Naive thymus-derived CD4-positive, alpha-beta T cell (primary cell): ENCODE measurements around the gene CYBB. TPM values are rescaled to one million over a fixed set of nuclear protein-coding genes. Genes with fewer than 3 reads are reported as not detected.

Source experiments
- ATAC-seq: fragments of 150-1000 bp; cut with Tn5 transposase; 2 replicates; pipeline ENCODE4 v1.10.0; 2021; ENCODE audit warnings: mild to moderate bottlenecking, moderate library complexity
- CTCF ChIA-PET: fragments of 350-600 bp; sonication (Branson Sonifier 250); formaldehyde crosslinking; loops from one replicate; lab custom pipeline; 2021; ENCODE audit warnings: antibody characterized with exemption; lab: Charles Lee
- POLR2A ChIA-PET: fragments of 350-600 bp; sonication (Branson Sonifier 250); formaldehyde crosslinking; loops from one replicate; lab custom pipeline; 2021; ENCODE audit warnings: antibody characterized with exemption, inconsistent platforms; lab: Charles Lee
- DNase-seq, 9 donors: peaks; one replicate each; pipeline versions ENCODE4 v3.0.0 to v3.0.0-alpha.2; 2020 to 2022; ENCODE audit warnings: mixed read lengths in 1 of 9
- H3K27ac ChIP-seq: one replicate; pipeline ENCODE4 v1.7.0; 2013; ENCODE audit warnings: mild to moderate bottlenecking, low read depth, low read length, moderate library complexity
- H3K27me3 ChIP-seq, 2 donors: one replicate each; pipeline ENCODE4 v1.7.0; 2013; ENCODE audit warnings: low read length in 2 of 2, mild to moderate bottlenecking in 2 of 2, moderate library complexity in 2 of 2; ENCODE audit not compliant: control insufficient read depth in 2 of 2, insufficient read depth in 2 of 2
- H3K36me3 ChIP-seq, 3 experiments: 1 replicate in 2 of 3; 2 replicates in 1 of 3; pipeline ENCODE4 v1.7.0; 2013; ENCODE audit warnings: low read length in 3 of 3, mild to moderate bottlenecking in 3 of 3, moderate library complexity in 1 of 3; ENCODE audit not compliant: insufficient read depth in 3 of 3, control insufficient read depth in 2 of 3
- H3K4me1 ChIP-seq, 2 donors: one replicate each; pipeline ENCODE4 v1.7.0; 2013; ENCODE audit warnings: low read length in 2 of 2, mild to moderate bottlenecking in 2 of 2, moderate library complexity in 1 of 2; ENCODE audit not compliant: control insufficient read depth in 2 of 2, insufficient read depth in 2 of 2
- H3K4me3 ChIP-seq: 2 replicates; pipeline ENCODE4 v1.7.0; 2013; ENCODE audit warnings: mild to moderate bottlenecking, low read length
- H3K9me3 ChIP-seq, 3 experiments: 1 replicate in 2 of 3; 2 replicates in 1 of 3; pipeline ENCODE4 v1.7.0; 2013; ENCODE audit warnings: low read length in 3 of 3; ENCODE audit not compliant: control insufficient read depth in 2 of 3
- H3K27ac Mint-ChIP-seq, 9 donors: one replicate each; pipeline ENCODE4 v1.8.0; 2020 to 2022; ENCODE audit warnings: mixed read lengths in 9 of 9, mild to moderate bottlenecking in 8 of 9, moderate library complexity in 5 of 9, inconsistent platforms in 2 of 9
- H3K27me3 Mint-ChIP-seq, 5 donors: one replicate each; pipeline ENCODE4 v1.8.0; 2021 to 2022; ENCODE audit warnings: mixed read lengths in 5 of 5, mild to moderate bottlenecking in 1 of 5
- H3K36me3 Mint-ChIP-seq, 5 donors: one replicate each; pipeline ENCODE4 v1.8.0; 2020 to 2022; ENCODE audit warnings: mixed read lengths in 5 of 5, mild to moderate bottlenecking in 3 of 5, inconsistent platforms in 1 of 5
- H3K4me1 Mint-ChIP-seq, 7 donors: one replicate each; pipeline ENCODE4 v1.8.0; 2020 to 2022; ENCODE audit warnings: mixed read lengths in 7 of 7, mild to moderate bottlenecking in 3 of 7, inconsistent platforms in 1 of 7
- H3K4me3 Mint-ChIP-seq, 10 donors: one replicate each; pipeline ENCODE4 v1.8.0; 2020 to 2022; ENCODE audit warnings: mild to moderate bottlenecking in 10 of 10, mixed read lengths in 10 of 10, moderate library complexity in 6 of 10, inconsistent platforms in 2 of 10
- H3K9me3 Mint-ChIP-seq, 11 donors: one replicate each; pipeline ENCODE4 v1.8.0; 2020 to 2022; ENCODE audit warnings: mixed read lengths in 11 of 11, mild to moderate bottlenecking in 4 of 11, inconsistent platforms in 1 of 11, moderate library complexity in 1 of 11
- intact Hi-C, 2 donors: fragments of 100-400 bp; cut with micrococcal nuclease; formaldehyde crosslinking; loops; one replicate each; pipeline ENCODE4 v1.15.1; 2023
- polyA plus RNA-seq, 2 donors: library from polyadenylated mRNA; unstranded; fragments of 300-500 nt; fragmentation: Illumina TruSeq; gene quantifications; one replicate each; pipeline ENCODE4 v1.2.3, GENCODE V29; 2021
- total RNA-seq, 6 experiments: library from RNA in 5 of 6; stranded (reverse) in 5 of 6; gene quantifications; 1 replicate in 5 of 6; 2 replicates in 1 of 6; pipeline ENCODE4 v1.2.3 and lab custom pipeline; 2021 to 2026

CYBB gene
- total RNA-seq (100 to 1,000 TPM in 1 of 5 experiments, 10 to 100 TPM in 1, 1 to 10 TPM in 2, not detected in 1; 7.8 to 223 (median 15.7) TPM), polyA plus RNA-seq (under 1 TPM; 0.33 to 0.38 TPM), total RNA-seq (lab: John Stamatoyannopoulos, UW) (not detected)

DNA sequence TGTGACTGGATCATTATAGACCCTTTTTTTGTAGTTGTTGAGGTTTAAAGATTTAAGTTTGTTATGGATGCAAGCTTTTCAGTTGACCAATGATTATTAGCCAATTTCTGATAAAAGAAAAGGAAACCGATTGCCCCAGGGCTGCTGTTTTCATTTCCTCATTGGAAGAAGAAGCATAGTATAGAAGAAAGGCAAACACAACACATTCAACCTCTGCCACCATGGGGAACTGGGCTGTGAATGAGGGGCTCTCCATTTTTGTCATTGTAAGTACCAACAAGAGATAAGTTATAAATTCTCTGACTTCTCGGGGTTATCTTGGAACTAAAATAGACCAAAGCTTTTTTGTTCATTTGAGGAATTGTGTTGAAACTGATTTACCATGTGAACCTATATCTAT is at the start of gene CYBB:
Gene CYBB (plus strand): TSS at position 203 of the 400 bp plus-strand sequence. CDS start 19 bp downstream, at position 222.
- intact Hi-C loops: loop anchor here in 1 of 2 donors (5.0 kb wide), 1 partner anchor 42 kb away; no protein-coding TSS in a partner anchor
- CTCF ChIA-PET: no interaction called here
- Histone ChIP-seq H3K4me1 (peaks cover 12 to 20% of the 10 kb centered on the region in 2 donors), H3K27me3 (no peaks in the 10 kb centered on the region), H3K9me3 (no peaks in the 10 kb centered on the region), H3K4me3 (no peak within 1 kb of the TSS), H3K27ac (no peak within 1 kb of the TSS), H3K36me3 (no peaks in the 10 kb centered on the region)
- POLR2A ChIA-PET: no interaction called here
- H3K27ac Mint-ChIP-seq: no peak within 1 kb of the TSS
- DNase-seq: no peak
- H3K36me3 Mint-ChIP-seq: peaks cover 0 to 4% (median 0%) of the 10 kb centered on the region in 5 donors
- no peaks in the 10 kb centered on the region for H3K27me3 Mint-ChIP-seq
- H3K4me3 Mint-ChIP-seq: no peak within 1 kb of the TSS
- peaks cover 0 to 5% (median 0%) of the 10 kb centered on the region in 11 donors for H3K9me3 Mint-ChIP-seq
- ATAC-seq: no peak
- peaks cover 11 to 36% (median 26%) of the 10 kb centered on the region in 7 donors for H3K4me1 Mint-ChIP-seq

DNA sequence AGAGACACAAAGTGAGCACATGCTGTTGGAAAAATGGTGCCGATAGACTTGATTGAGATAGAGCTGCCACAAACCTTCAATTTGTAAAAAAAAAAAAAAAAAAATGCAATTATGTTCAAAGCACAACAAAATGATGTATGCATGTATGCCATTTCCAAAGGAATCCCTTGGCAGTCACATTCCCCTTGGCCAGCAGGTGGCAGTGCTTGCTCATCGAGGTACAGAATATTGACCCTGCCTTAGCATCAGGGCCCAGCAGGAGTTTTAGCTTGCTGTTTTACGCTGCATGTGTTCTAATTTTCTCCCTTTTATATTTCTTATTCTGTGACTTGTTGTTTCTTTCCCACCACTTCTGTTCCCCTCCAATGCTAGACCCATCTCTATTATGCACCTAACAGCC is 34.5 kb upstream of the CYBB start:
- H3K27ac Mint-ChIP-seq: peak overlapping the region in 2 of 9 donors; percentile 49 to 63
- peak overlapping the region in 1 of 10 donors; percentile 9 for H3K4me3 Mint-ChIP-seq
- ATAC-seq (peak; percentile 89), DNase-seq (peak; percentile 48 to 76 (median 64))
- peaks cover 0 to 1% (median 0%) of the 10 kb centered on the region in 11 donors for H3K9me3 Mint-ChIP-seq
- Histone ChIP-seq H3K36me3 (no peaks in the 10 kb centered on the region), H3K4me1 (peaks cover 6 to 7% of the 10 kb centered on the region in 2 donors), H3K27me3 (no peaks in the 10 kb centered on the region), H3K27ac (no peak overlapping the region), H3K9me3 (no peaks in the 10 kb centered on the region), H3K4me3 (no peak overlapping the region)
- ChIA-PET CTCF (interaction anchor here (0.6 to 6.9 kb wide), 10 partner anchors 12 to 1457 kb away, joined by 3 to 125 read pairs (median 4); no protein-coding TSS in a partner anchor), POLR2A (interaction anchor here (0.9 to 1.3 kb wide), 2 partner anchors 80 to 107 kb away, joined by 3 to 8 read pairs; no protein-coding TSS in a partner anchor)
- H3K27me3 Mint-ChIP-seq: peaks cover 0 to 18% (median 0%) of the 10 kb centered on the region in 5 donors
- H3K36me3 Mint-ChIP-seq: peaks cover 0 to 1% (median 0%) of the 10 kb centered on the region in 5 donors
- intact Hi-C loops: loop anchor here (1.0 to 5.0 kb wide), 5 partner anchors 10 to 582 kb away; partner anchors contain the start of genes DYNLT3 (in 1 of the 2) and RPGR (in 1 of the 2)
- H3K4me1 Mint-ChIP-seq: peaks cover 8 to 21% (median 11%) of the 10 kb centered on the region in 7 donors

DNA sequence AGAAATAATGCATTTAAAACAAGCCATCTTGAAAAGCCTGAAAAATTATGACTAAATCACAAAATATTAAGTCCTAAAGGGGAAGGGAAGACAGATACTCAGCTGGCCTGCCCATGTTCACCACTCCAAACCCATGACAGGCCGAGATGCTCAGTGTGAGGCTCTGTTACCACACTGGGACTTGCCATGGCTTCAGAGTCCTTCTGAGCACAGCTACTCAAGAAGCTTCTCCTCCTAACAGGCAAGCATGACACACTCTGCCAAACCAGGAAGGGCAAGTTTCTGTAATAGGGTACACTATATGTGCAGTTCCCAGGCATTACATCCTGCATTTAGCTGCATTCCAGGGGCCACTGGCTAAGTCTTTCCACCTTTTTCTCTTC is 34.0 kb upstream of the CYBB start:
- Histone ChIP-seq H3K36me3 (no peaks in the 10 kb centered on the region), H3K4me3 (no peak overlapping the region), H3K9me3 (no peaks in the 10 kb centered on the region), H3K27ac (no peak overlapping the region), H3K4me1 (peaks cover 6 to 7% of the 10 kb centered on the region in 2 donors), H3K27me3 (no peaks in the 10 kb centered on the region)
- Mint-ChIP-seq H3K36me3 (peaks cover 0 to 1% (median 0%) of the 10 kb centered on the region in 5 donors), H3K27me3 (peaks cover 0 to 13% (median 0%) of the 10 kb centered on the region in 5 donors), H3K9me3 (peaks cover 0 to 1% (median 0%) of the 10 kb centered on the region in 11 donors), H3K27ac (peak overlapping the region in 2 of 9 donors; percentile 50 to 63), H3K4me3 (peak overlapping the region in 1 of 10 donors; percentile 44), H3K4me1 (peaks cover 8 to 21% (median 11%) of the 10 kb centered on the region in 7 donors)
- POLR2A ChIA-PET: interaction anchor here (0.9 to 1.3 kb wide), 2 partner anchors 79 to 106 kb away, joined by 3 to 8 read pairs; no protein-coding TSS in a partner anchor
- ATAC-seq (peak; percentile 52), DNase-seq (no peak)
- intact Hi-C loops: loop anchor here (1.0 to 5.0 kb wide), 5 partner anchors 9 to 581 kb away; partner anchors contain the start of genes DYNLT3 (in 1 of the 2) and RPGR (in 1 of the 2)
- CTCF ChIA-PET: interaction anchor here (0.5 to 6.9 kb wide), 10 partner anchors 12 to 1456 kb away, joined by 3 to 125 read pairs (median 4); no protein-coding TSS in a partner anchor

DNA sequence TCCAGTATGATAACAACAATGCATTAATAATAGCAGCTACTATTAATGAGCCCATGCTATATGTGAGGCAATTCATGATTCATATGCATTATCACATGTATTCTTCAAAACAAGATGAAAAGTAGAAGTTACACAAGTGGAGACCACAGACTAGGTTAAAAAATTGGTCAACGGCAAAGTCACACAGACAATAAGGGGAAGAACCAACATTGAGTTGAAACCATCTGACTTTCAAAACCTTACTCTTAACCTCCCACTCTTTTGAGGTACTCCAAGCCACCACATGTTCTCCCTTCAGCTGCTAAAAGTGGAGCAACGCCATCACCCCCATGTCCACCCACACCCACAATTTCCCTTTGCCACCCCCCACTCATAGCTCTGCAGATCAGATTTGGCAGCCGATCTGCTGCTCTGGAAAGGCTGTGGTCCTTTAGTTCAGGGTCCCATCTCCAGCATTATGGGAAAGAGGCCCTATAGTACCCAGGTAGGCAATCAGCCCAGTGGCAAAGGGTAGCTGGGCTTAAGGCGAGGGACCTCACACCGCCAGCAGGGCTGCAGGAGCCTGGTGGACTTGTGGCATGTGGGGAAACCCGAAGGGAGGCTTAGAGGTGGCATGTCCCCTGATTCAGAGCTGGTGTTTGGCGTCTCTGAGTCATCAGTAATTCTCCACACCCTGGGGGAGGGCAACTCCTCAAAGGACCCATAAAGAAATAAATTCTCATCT is 33.5 kb upstream of the CYBB start:
- no peaks in the 10 kb centered on the region for H3K27me3 ChIP-seq
- CTCF ChIA-PET: interaction anchor here (0.5 to 6.9 kb wide), 6 partner anchors 11 to 1236 kb away, joined by 3 to 125 read pairs (median 6); no protein-coding TSS in a partner anchor
- DNase-seq: peak in 1 of 9 donors; percentile 40
- intact Hi-C loops: loop anchor here in 1 of 2 donors (5.0 kb wide), 1 partner anchor 421 kb away; no protein-coding TSS in a partner anchor
- H3K4me1 Mint-ChIP-seq: peaks cover 8 to 21% (median 12%) of the 10 kb centered on the region in 7 donors
- H3K36me3 Mint-ChIP-seq: peaks cover 0 to 1% (median 0%) of the 10 kb centered on the region in 5 donors
- H3K9me3 ChIP-seq: no peaks in the 10 kb centered on the region
- H3K4me3 ChIP-seq: no peak overlapping the region
- POLR2A ChIA-PET: interaction anchor here (1.3 kb wide), 1 partner anchor 79 kb away, joined by 8 read pairs; no protein-coding TSS in a partner anchor
- H3K27me3 Mint-ChIP-seq: peaks cover 0 to 10% (median 0%) of the 10 kb centered on the region in 5 donors
- H3K27ac Mint-ChIP-seq: peak overlapping the region in 2 of 9 donors; percentile 46 to 50
- H3K4me1 ChIP-seq: peaks cover 6 to 7% of the 10 kb centered on the region in 2 donors
- H3K9me3 Mint-ChIP-seq: peaks cover 0 to 2% (median 0%) of the 10 kb centered on the region in 11 donors
- H3K27ac ChIP-seq: no peak overlapping the region
- peak; percentile 73 for ATAC-seq
- peak overlapping the region in 1 of 10 donors; percentile 44 for H3K4me3 Mint-ChIP-seq
- no peaks in the 10 kb centered on the region for H3K36me3 ChIP-seq

DNA sequence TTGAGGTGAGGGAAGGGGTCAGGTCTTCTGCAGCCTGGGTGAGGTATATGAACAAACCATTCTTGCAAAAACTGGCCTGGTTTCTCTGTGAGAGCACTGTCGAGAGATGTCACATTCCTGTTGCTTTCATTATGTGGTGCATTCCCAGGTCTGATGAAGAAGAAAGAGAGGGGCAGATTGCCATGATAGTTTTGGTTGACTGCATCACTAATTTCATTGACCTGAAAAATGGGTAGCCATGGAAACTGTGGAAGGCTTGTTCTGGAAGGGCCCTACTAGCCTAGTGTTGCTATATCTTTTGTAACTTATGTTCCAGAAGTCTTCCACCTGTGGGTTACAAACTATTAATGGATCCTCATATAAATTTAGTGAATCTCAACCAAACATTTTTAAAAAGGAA is 32.9 kb upstream of the CYBB start:
- Mint-ChIP-seq H3K27ac (peak overlapping the region in 1 of 9 donors; percentile 46), H3K36me3 (peaks cover 0 to 1% (median 0%) of the 10 kb centered on the region in 5 donors), H3K4me1 (peaks cover 8 to 21% (median 13%) of the 10 kb centered on the region in 7 donors), H3K27me3 (peaks cover 0 to 5% (median 0%) of the 10 kb centered on the region in 5 donors), H3K4me3 (no peak overlapping the region), H3K9me3 (peaks cover 0 to 6% (median 0%) of the 10 kb centered on the region in 11 donors)
- Histone ChIP-seq H3K4me1 (peaks cover 7% of the 10 kb centered on the region in 2 donors), H3K36me3 (no peaks in the 10 kb centered on the region), H3K27ac (no peak overlapping the region), H3K27me3 (no peaks in the 10 kb centered on the region), H3K4me3 (no peak overlapping the region), H3K9me3 (no peaks in the 10 kb centered on the region)
- POLR2A ChIA-PET: no interaction called here
- DNase-seq (no peak), ATAC-seq (no peak)
- CTCF ChIA-PET: interaction anchor here (1.5 to 6.9 kb wide), 2 partner anchors 10 to 78 kb away, joined by 6 to 125 read pairs; no protein-coding TSS in a partner anchor
- intact Hi-C loops: loop anchor here in 1 of 2 donors (5.0 kb wide), 1 partner anchor 420 kb away; no protein-coding TSS in a partner anchor

DNA sequence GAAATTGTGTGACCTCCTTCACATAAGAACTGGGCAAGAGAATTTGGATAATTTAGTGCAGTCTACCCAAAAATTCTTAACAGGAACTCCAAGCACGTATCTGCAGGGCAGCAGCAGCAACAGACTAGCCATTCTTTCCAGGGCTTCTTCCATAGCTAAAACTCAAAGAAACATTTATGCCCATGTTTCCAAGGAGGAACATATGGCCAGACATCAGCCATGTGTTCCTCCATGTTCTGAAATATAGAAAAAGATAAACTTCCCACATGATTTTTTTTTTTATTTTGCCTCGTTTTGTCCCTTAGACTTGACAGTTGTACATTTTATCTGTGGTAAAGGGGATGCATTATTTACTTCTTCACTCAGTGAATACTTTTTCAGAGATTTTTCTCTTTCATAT is 27.6 kb upstream of the CYBB start:
- Mint-ChIP-seq H3K9me3 (peaks cover 0 to 10% (median 0%) of the 10 kb centered on the region in 11 donors), H3K27ac (no peak overlapping the region), H3K36me3 (peaks cover 0 to 7% (median 0%) of the 10 kb centered on the region in 5 donors), H3K4me1 (peaks cover 0 to 16% (median 0%) of the 10 kb centered on the region in 7 donors), H3K4me3 (no peak overlapping the region), H3K27me3 (no peaks in the 10 kb centered on the region)
- no peak overlapping the region for H3K4me3 ChIP-seq
- H3K27ac ChIP-seq: no peak overlapping the region
- no peaks in the 10 kb centered on the region for H3K36me3 ChIP-seq
- ATAC-seq: no peak
- DNase-seq: no peak
- CTCF ChIA-PET: interaction anchor here (1.6 kb wide), 1 partner anchor 74 kb away, joined by 4 read pairs; no protein-coding TSS in a partner anchor
- no peaks in the 10 kb centered on the region for H3K9me3 ChIP-seq
- H3K4me1 ChIP-seq: peaks cover 37% of the 10 kb centered on the region in 2 donors
- intact Hi-C loops: loop anchor here in 1 of 2 donors (5.0 kb wide), 1 partner anchor 35 kb away; no protein-coding TSS in a partner anchor
- no peaks in the 10 kb centered on the region for H3K27me3 ChIP-seq
- POLR2A ChIA-PET: no interaction called here
